Esophagus muscularis mucosa (tissue), 4 donors: Measurements from ENCODE around the gene PTPRD. TPM values are rescaled to one million over a fixed set of nuclear protein-coding genes. Genes with fewer than 3 reads are reported as not detected.

Experiments used
- DNase-seq: peaks from one replicate; pipeline ENCODE4 v3.0.0-alpha.2; 2017; ENCODE audit errors: extremely low spot score
- H3K27ac ChIP-seq, 4 donors: fragments of 200-600 bp; sonication (generic); replicated peaks in 1 of 4; 1 replicate in 3 of 4; 2 replicates in 1 of 4; pipeline ENCODE4 v1.5.1; 2016 to 2019; ENCODE audit warnings: mild to moderate bottlenecking in 1 of 4
- H3K27me3 ChIP-seq, 4 donors: fragments of 200-600 bp; sonication (generic); one replicate each; pipeline versions ENCODE4 v1.5.1 to v1.6.0; 2016 to 2019
- H3K36me3 ChIP-seq, 4 donors: fragments of 200-600 bp; sonication (generic); one replicate each; pipeline ENCODE4 v1.5.1; 2016 to 2019
- H3K4me1 ChIP-seq, 4 donors: fragments of 200-600 bp; sonication (generic); one replicate each; pipeline ENCODE4 v1.5.1; 2016 to 2019
- H3K4me3 ChIP-seq, 4 donors: fragments of 200-600 bp; sonication (generic); 1 replicate in 2 of 4; 2 replicates in 2 of 4; pipeline ENCODE4 v1.5.1; 2016 to 2019; ENCODE audit warnings: mild to moderate bottlenecking in 4 of 4, moderate library complexity in 1 of 4
- H3K9me3 ChIP-seq, 4 donors: fragments of 200-600 bp; sonication (generic); 1 replicate in 3 of 4; 2 replicates in 1 of 4; pipeline ENCODE4 v1.5.1; 2016 to 2019
- CTCF ChIP-seq, 3 experiments: fragments of 200-600 bp in 2 of 3; fragments of 450-650 bp in 1 of 3; sonication (generic) in 2 of 3; IDR thresholded peaks; one replicate each; pipeline ENCODE4 v1.5.1; 2017 to 2019; ENCODE audit warnings: antibody characterized with exemption in 3 of 3, mild to moderate bottlenecking in 2 of 3, moderate library complexity in 1 of 3
- EP300 ChIP-seq: sonication (generic); formaldehyde crosslinking; IDR thresholded peaks from one replicate; pipeline ENCODE4 v1.6.1; 2017; ENCODE audit warnings: antibody characterized with exemption
- POLR2A ChIP-seq: fragments of 450-650 bp; IDR thresholded peaks from one replicate; pipeline ENCODE4 v1.6.1; 2017; ENCODE audit warnings: antibody characterized with exemption, moderate library complexity, mild to moderate bottlenecking, low read depth
- POLR2AphosphoS5 ChIP-seq, 2 donors: sonication (generic); formaldehyde crosslinking; IDR thresholded peaks; one replicate each; pipeline ENCODE4 v1.6.1; 2017; ENCODE audit warnings: antibody characterized with exemption in 2 of 2
- WGBS: methylation state at CpG from one replicate; pipeline ENCODE4 v1.1.5; 2018; 5-methylcytosine and 5-hydroxymethylcytosine counted together
- intact Hi-C: fragments of 100-400 bp; cut with DNase I; formaldehyde crosslinking; loops from one replicate; pipeline ENCODE4 v1.15.1; 2023
- total RNA-seq, 4 donors: library from RNA; depleted of rRNA; stranded (reverse); fragments of >200 nt; gene quantifications; one replicate each; pipeline versions ENCODE4 v1.1.0 to v1.2.1, GENCODE V29; 2016

The PTPRD gene
- total RNA-seq, 4 donors from 2014 or later = 4.1 to 6.6 (median 5.0) TPM

GRCh38 chr9:8284884-8285283 lies 2327.9 kb downstream of the PTPRD start:
- intact Hi-C loops = no loop called here
- no peaks in the 10 kb centered on the region for H3K36me3 ChIP-seq
- DNase-seq = no peak
- no peak overlapping the region for H3K4me3 ChIP-seq
- WGBS = 78% methylated on average over 7 of the region's 7 CpGs
- TF ChIP-seq CTCF (IDR thresholded peaks at IDR 0.05) (no peak), POLR2AphosphoS5 (IDR thresholded peaks at IDR 0.05) (no peak), POLR2A (no peak), EP300 (no peak)
- no peak overlapping the region for H3K27ac ChIP-seq
- no peaks in the 10 kb centered on the region for H3K27me3 ChIP-seq
- no peaks in the 10 kb centered on the region for H3K9me3 ChIP-seq
- H3K4me1 ChIP-seq = no peaks in the 10 kb centered on the region

- Histone ChIP-seq H3K27me3 (no peaks in the 10 kb centered on the region), H3K4me1 (no peaks in the 10 kb centered on the region), H3K36me3 (no peaks in the 10 kb centered on the region), H3K4me3 (no peak overlapping the region), H3K9me3 (no peaks in the 10 kb centered on the region), H3K27ac (no peak overlapping the region)
- TF ChIP-seq POLR2AphosphoS5 (IDR thresholded peaks at IDR 0.05) (no peak), POLR2A (no peak), CTCF (IDR thresholded peaks at IDR 0.05) (no peak), EP300 (no peak)
- WGBS = 75% methylated on average over 2 of the region's 2 CpGs
- intact Hi-C loops = no loop called here
- no peak for DNase-seq
These were observed 2330.3 kb downstream of the PTPRD start for GRCh38 chr9:8282535-8282934.

- peaks cover 0 to 4% (median under 1%) of the 10 kb centered on the region in 4 donors for H3K9me3 ChIP-seq
- 51% methylated on average over 2 of the region's 2 CpGs for WGBS
- no peak for DNase-seq
- intact Hi-C loops = no loop called here
- H3K36me3 ChIP-seq = no peaks in the 10 kb centered on the region
- H3K27ac ChIP-seq = no peak overlapping the region
- no peaks in the 10 kb centered on the region for H3K27me3 ChIP-seq
- no peak overlapping the region for H3K4me3 ChIP-seq
- no peaks in the 10 kb centered on the region for H3K4me1 ChIP-seq
- TF ChIP-seq EP300 (no peak), POLR2A (no peak), CTCF (IDR thresholded peaks at IDR 0.05) (no peak), POLR2AphosphoS5 (IDR thresholded peaks at IDR 0.05) (no peak)
These were observed 2332.0 kb downstream of the PTPRD start for GRCh38 chr9:8280811-8281210.

- no peak for DNase-seq
- Histone ChIP-seq H3K36me3 (no peaks in the 10 kb centered on the region), H3K27ac (no peak overlapping the region), H3K9me3 (peaks cover 0 to 13% (median 3%) of the 10 kb centered on the region in 4 donors), H3K4me3 (no peak overlapping the region), H3K27me3 (no peaks in the 10 kb centered on the region), H3K4me1 (no peaks in the 10 kb centered on the region)
- TF ChIP-seq EP300 (no peak), POLR2AphosphoS5 (IDR thresholded peaks at IDR 0.05) (no peak), CTCF (IDR thresholded peaks at IDR 0.05) (no peak), POLR2A (no peak)
- WGBS = 84% methylated on average over 3 of the region's 3 CpGs
- intact Hi-C loops = no loop called here
These were observed 2334.8 kb downstream of the PTPRD start for GRCh38 chr9:8278048-8278447.

GRCh38 chr9:8270235-8270634 lies 2342.6 kb downstream of the PTPRD start:
- no peak overlapping the region for H3K27ac ChIP-seq
- peaks cover 0 to 14% (median 3%) of the 10 kb centered on the region in 4 donors for H3K4me1 ChIP-seq
- no peak overlapping the region for H3K4me3 ChIP-seq
- no peaks in the 10 kb centered on the region for H3K27me3 ChIP-seq
- H3K9me3 ChIP-seq = peaks cover 0 to 10% (median 1%) of the 10 kb centered on the region in 4 donors
- DNase-seq = no peak
- intact Hi-C loops = no loop called here
- TF ChIP-seq POLR2A (no peak), EP300 (no peak), CTCF (IDR thresholded peaks at IDR 0.05) (no peak), POLR2AphosphoS5 (IDR thresholded peaks at IDR 0.05) (no peak)
- H3K36me3 ChIP-seq = no peaks in the 10 kb centered on the region
